NCI-H2227 (cell line): ENCODE data around the gene HERC3.

Source experiments
- DNase-seq: peaks from one replicate; lab custom pipeline; 2025; ENCODE audit not compliant: unreplicated experiment; lab: John Stamatoyannopoulos, UW

Gene HERC3

GRCh38 chr4:88659055-88659889 is 67.0 kb downstream of the HERC3 start:
- peak; percentile 40 for DNase-seq

DNA sequence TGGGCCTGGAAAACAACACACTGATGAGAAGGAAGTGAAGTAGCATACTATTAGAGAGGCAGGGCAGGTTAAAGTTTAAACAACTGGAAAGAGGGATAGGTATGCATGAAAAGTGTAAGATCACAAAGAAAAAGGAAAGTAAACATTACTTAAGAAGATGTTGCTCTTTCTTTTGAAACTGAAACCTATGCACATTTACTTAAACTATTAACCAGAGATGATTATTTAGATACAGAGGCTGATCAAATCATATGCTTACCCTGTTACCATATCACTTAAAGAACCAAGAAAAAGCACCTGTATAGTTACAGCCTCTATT is 67.6 kb downstream of the HERC3 start:
- no peak for DNase-seq

DNA sequence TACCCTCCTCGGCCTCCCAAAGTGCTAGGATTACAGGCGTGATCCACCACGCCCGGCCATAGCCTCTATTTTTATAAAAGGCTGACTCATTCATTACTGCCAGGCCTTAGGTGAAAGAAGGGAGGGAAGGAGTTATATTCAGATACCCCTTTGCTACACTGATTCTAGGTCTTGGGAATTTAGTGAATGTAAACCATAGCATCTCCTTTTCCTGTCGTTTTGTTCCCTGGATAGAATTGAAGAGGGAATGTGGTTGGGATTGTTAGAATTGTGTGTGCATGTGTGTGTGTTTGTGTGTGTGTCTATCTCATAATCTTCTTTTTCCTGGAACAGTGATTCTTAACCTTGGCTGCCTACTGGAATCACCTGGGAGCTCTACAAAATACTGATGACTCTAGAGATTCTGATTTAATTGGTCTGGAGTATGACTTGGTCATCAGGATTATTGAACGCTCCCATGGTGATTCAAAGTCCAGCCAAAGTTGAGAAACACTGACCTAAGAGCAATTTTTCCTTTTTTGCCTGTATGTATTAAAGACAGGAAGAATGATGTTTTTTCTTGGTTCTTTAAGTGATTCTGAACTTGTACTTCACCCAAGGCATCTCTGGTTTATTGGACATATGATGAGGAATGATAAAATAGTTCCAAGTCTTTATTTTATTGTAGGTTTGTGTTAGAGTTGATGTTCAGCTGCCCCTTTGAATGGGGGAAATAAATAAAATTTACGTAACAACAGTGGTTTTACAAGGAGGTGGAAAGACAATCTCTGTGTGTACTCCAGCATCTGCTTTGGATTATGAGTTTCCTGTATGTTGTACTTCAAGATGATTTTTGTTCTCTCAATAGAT is 68.4 kb downstream of the HERC3 start:
- DNase-seq = no peak

DNA sequence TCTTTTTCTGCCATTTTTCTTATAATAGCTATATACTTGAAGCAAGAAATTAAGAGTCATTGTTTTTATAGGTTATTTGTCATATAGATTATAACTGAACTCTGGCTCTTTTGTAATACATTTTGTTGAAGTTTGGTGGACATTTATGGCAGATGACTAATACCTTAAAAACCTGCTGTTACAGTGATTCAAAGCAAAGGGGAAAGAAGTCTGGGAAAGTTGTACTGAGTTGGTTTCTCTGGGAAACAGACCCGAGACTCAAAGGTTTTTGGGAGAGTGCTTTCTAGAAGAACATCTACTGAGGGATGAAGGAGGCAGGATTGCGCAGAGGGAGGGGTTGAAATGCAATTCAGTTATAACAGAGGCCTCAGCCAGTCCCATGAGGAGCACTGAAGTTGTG is 69.5 kb downstream of the HERC3 start:
- DNase-seq = no peak

DNA sequence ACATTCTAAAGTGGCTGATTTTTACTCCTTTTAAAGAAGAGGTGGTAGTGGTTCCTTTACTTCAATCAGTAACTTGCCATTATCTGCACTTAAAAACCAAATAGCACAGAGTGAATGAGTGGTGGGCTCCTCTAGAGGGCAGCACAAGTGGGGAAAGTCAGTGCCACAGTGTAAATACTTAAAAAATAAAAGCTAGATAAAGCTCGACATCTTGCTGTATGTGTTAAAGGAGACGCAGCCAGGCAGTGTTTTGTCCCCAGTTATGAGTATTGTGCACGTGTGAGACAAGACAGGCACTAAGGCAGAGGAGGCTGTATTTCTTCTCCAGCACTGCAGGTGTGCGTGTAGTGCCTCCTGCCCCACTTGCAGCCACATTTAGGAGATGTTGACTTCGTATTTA is 80.7 kb downstream of the HERC3 start:
- DNase-seq = peak; percentile 12

- no peak for DNase-seq
Observed at GRCh38 chr4:88673886-88674285, 81.6 kb downstream of the HERC3 start.

DNA sequence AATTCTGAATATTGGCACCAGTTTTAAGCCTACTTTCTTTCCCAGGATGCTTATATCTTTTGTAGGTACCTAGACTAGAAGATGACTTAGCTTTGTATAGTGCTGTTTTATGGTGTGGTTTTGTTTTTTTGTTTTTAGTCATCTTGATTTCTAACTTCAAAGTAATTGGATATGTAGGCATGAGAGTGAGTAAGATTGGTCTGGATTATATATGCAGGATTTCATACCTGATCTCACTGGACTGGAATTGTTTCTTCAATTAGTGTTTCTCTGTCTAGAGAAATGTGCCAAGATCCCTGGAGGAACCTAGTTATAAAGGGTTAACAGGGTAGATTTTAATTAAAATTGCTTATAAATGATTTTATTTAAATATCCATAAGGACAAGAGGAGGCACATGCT is 82.3 kb downstream of the HERC3 start:
- no peak for DNase-seq

- no peak for DNase-seq
Observed at GRCh38 chr4:88674979-88675378, 82.7 kb downstream of the HERC3 start.

DNA sequence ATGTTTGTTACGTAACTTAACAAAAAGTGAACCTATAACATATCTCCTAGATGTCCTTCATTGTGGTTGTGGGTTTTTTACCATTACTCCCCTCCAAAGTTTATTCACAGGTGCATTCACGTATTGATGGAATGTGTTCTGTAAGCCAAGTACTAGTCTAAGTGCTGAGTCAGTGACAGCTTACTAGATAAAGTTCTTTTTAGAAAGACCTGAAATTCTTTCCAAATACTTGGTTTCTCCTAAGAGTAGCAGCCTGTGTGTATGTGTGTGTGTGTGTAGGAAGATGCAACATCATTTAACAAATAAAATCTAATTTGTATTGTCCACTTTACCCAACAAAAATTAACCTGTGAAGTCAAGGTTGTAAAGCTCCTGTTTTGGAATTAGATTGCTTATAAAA is 83.3 kb downstream of the HERC3 start:
- DNase-seq = no peak

- DNase-seq = no peak
Observed at GRCh38 chr4:88681209-88681608, 88.9 kb downstream of the HERC3 start.

GRCh38 chr4:88690355-88690754 is 98.1 kb downstream of the HERC3 start:
- DNase-seq = no peak

GRCh38 chr4:88693792-88694191 is 101.5 kb downstream of the HERC3 start:
- no peak for DNase-seq

DNA sequence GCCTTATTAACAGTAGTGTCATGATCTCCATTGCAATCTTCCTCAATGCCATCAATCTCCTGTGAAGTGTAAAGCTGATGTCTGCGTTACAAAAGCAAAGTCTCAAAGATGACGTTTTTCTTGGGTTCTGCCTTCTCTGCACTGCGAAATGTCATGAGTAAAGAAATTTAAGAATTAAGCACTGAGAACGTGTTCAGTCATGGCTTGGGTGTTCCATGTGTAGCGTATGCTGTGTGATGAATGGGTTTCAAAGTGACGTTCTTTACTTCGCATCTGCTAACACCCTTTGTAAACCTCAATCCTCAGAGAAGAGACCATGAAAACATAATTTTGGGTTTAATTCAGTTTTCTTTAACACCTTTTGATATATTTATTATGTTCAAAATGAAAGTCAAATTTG is 104.3 kb downstream of the HERC3 start:
- no peak for DNase-seq

DNA sequence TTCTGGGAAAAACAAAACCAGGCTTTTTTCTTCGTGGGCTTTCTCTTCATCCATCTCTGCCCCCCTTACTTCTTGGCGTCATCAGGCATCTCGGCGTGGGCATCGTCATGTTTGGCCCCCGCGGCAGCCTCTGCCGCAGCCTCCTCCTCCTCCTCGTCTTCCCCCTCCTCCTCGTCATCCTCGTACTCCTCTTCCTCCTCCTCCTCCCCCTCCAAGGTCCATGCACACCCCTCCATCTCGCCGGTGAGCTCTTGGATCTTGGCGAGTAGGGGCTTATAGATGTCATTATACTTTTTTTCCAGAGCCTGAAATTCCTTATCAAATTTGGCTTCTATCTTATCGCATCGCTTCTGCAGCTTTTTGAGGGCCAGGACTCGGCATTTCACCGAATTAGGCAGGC is 104.9 kb downstream of the HERC3 start:
- DNase-seq = no peak

DNA sequence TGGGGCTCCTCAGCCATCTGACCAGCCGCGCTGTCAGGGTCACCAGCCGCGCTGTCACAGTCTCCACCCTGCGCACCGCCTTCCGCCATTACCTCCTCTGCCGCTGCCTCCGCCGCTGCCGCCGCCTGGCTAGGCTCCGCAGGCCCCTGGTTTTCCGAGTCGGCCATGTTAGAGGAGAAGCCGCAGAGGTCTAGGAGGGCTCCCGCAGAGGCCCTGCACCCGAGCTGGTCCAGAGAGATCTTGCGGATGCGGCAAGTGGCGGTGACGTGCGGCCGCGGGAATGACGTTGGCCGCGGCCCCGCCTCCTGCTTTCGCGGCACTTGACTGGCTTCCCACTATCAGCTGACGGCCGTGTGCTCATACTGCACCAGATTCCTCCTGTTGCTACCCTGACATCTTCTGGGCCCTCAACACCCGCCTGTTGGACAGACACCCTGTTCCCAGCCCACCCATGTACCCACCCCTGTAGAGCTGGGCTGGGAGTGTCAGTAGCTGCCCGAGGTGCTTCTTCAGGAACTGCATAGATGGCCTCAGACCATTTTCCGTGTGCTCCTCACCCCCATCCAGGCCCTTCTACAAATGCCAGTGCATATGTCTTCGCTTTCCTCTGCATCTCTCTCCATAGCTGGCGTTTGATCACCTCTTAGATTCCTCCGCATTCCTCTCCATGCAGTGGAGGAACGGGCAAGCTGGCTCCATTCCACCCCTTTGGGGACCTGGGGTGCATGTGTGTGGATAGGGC is 105.5 kb downstream of the HERC3 start, which contains the start of gene NAP1L5:
NAP1L5 (minus strand) TSS at position 242 of the 742 bp plus-strand sequence; CDS start at position 167, 75 bp downstream.
- no peak for DNase-seq

- no peak for DNase-seq
Observed at GRCh38 chr4:88698519-88698918, 106.2 kb downstream of the HERC3 start.

- no peak for DNase-seq
Observed at GRCh38 chr4:88702782-88703181, 110.5 kb downstream of the HERC3 start.

DNA sequence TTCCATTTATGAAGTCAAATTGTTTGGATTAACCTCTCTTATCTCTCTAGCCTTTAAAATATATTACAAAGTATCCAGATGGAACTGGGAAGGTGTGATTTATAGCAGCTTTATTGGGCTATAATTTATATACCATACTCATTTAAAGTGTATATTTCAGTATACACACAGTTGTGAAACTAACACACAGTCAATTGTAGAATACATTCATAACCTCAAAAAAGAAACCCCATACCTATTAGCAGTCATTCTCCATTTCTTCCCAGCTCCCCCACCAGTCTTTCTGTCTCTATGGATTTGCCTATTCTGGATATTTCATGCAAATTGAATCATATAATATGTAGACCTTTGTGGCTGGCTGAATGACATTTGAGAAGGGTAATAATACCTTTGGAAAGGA is 112.9 kb downstream of the HERC3 start:
- DNase-seq = no peak

DNA sequence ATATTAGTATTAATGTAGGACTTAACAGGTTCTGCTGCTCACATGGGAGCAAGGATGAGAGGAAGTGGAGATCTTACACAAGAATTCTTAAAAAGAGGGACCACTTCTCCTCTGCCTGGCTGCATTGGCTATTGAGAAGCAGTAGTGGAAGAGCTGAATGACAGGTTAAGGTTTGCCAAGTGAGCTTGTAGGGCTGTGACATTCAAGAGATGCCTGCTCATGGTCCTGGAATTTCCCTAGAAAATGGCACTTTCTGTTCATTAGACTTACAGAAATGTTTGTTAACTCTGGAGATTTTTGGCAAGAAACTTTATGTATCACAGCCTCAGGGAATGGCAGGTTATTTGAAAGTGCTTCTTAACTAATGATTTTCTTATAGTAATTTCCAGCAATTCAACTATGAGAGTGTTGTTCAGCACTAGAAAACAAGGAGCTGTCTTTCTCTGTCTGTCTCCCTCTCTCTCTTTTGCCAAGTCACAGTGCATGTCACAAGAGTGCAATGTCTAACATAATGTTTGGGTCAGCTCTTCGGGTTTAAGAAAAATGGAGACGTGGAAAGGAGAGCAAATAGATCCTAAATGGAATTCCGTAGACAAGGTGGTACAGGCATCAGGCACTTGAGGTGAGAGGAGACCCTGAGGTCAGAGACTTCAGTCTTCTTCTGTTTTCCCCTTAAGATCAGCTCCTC is 113.7 kb downstream of the HERC3 start:
- no peak for DNase-seq

GRCh38 chr4:88706574-88706973 is 114.3 kb downstream of the HERC3 start:
- peak; percentile 56 for DNase-seq

- DNase-seq = no peak
Observed at GRCh38 chr4:88709989-88710388, 117.7 kb downstream of the HERC3 start.
